HG03175 (cell line): ENCODE results near the gene CTAGE8.
"Not testable (repeated sequence)": the region's sequence is repeated elsewhere in the genome, so short reads cannot be mapped to it uniquely, and the experiment has no call there.

ENCODE experiments used
- ATAC-seq: cut with Tn5 transposase; IDR thresholded peaks from one replicate; pipeline ENCODE4 v1.9.1; 2021; ENCODE audit warnings: mild to moderate bottlenecking, moderate library complexity; ENCODE audit not compliant: unreplicated experiment

Gene CTAGE8

GRCh38 chr7:144256112-144256511 lies 13.0 kb downstream of the CTAGE8 start:
- no peak for ATAC-seq

GRCh38 chr7:144255471-144255897 lies 13.6 kb downstream of the CTAGE8 start:
- ATAC-seq = no peak

- ATAC-seq = not testable (repeated sequence)
These were observed 16.8 kb downstream of the CTAGE8 start for GRCh38 chr7:144252307-144252706.

- not testable (repeated sequence) for ATAC-seq
These were observed 21.3 kb downstream of the CTAGE8 start for GRCh38 chr7:144247674-144248330.

- not testable (repeated sequence) for ATAC-seq
These were observed 22.1 kb downstream of the CTAGE8 start for GRCh38 chr7:144246967-144247366.

GRCh38 chr7:144245372-144245771 lies 23.7 kb downstream of the CTAGE8 start:
- not testable (repeated sequence) for ATAC-seq

GRCh38 chr7:144239365-144239764 lies 29.7 kb downstream of the CTAGE8 start, which contains the start of gene OR2A42:
OR2A42 (minus strand) TSS chr7:144239605; CDS start chr7:144232843, 6,762 bp downstream.
- not testable (repeated sequence) for ATAC-seq

- ATAC-seq = not testable (repeated sequence)
These were observed 30.5 kb downstream of the CTAGE8 start for GRCh38 chr7:144238530-144239082.

GRCh38 chr7:144233039-144233438 lies 36.0 kb downstream of the CTAGE8 start:
- ATAC-seq = not testable (repeated sequence)

- ATAC-seq = not testable (repeated sequence)
These were observed 38.1 kb downstream of the CTAGE8 start for GRCh38 chr7:144231027-144231426.

GRCh38 chr7:144228810-144229209 lies 40.3 kb downstream of the CTAGE8 start:
- not testable (repeated sequence) for ATAC-seq

GRCh38 chr7:144226866-144227265 lies 42.2 kb downstream of the CTAGE8 start:
- not testable (repeated sequence) for ATAC-seq

- ATAC-seq = not testable (repeated sequence)
These were observed 45.4 kb downstream of the CTAGE8 start for GRCh38 chr7:144223675-144224074.

- not testable (repeated sequence) for ATAC-seq
These were observed 48.6 kb downstream of the CTAGE8 start for GRCh38 chr7:144220531-144220930.

GRCh38 chr7:144219149-144219548 lies 49.9 kb downstream of the CTAGE8 start:
- not testable (repeated sequence) for ATAC-seq

- ATAC-seq = not testable (repeated sequence)
These were observed 50.5 kb downstream of the CTAGE8 start for GRCh38 chr7:144218581-144218980.

GRCh38 chr7:144217200-144217599 lies 51.9 kb downstream of the CTAGE8 start:
- ATAC-seq = not testable (repeated sequence)
